MM.1S (cell line): ENCODE measurements around the gene BCL2.

ENCODE experiments used
- EZH2 ChIP-seq: fragments of 300-600 bp; sonication (generic); optimal IDR thresholded peaks from 2 replicates; pipeline ENCODE3; 2017; ENCODE audit warnings: low read depth, mild to moderate bottlenecking, antibody characterized with exemption, low read length, mixed read lengths
- EZH2phosphoT487 ChIP-seq: fragments of 300-600 bp; sonication (generic); IDR thresholded peaks from 2 replicates; pipeline ENCODE4 v1.6.1; 2018; ENCODE audit warnings: antibody characterized with exemption, low read length
- TF ChIP-seq, protein P1 (sequence below): fragments of 300-600 bp; sonication (generic); IDR thresholded peaks from 2 replicates; pipeline ENCODE4 v1.5.1; 2016; ENCODE audit warnings: antibody characterized with exemption, low read length, mixed read lengths

DNA sequence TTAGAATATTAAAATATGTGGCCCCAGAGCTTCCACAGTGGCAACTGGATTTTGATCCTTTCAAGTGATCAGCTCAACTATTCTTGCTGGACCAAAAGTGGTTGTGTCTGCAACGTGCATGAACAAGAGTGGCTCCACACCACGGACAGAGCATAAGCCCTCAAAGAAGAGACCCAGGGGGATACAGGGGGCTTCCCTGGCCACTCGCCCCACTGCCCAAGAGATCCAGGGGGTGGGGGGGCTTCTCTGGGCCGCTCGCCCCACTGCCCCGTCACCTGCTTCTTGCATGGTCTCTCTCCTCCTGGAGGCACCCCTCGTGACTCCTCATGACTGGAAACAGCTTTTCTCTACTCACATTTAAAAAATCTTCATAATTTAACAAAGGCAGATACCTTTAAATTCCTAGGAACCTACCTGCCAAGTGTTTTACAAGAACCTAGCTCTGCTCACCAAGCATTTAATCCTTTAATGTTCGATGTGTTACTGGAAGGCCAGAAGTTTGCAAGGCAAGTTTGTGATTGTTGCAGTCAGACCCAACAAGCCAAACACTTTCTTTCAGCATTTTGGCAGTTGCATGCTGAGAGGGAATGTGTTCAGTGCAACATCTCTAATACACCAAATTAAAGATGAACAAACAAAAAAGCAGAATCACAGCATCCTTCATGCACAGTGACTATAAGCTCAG, 174.3 kb downstream of the BCL2 start:
- TF ChIP-seq, protein P1, sequence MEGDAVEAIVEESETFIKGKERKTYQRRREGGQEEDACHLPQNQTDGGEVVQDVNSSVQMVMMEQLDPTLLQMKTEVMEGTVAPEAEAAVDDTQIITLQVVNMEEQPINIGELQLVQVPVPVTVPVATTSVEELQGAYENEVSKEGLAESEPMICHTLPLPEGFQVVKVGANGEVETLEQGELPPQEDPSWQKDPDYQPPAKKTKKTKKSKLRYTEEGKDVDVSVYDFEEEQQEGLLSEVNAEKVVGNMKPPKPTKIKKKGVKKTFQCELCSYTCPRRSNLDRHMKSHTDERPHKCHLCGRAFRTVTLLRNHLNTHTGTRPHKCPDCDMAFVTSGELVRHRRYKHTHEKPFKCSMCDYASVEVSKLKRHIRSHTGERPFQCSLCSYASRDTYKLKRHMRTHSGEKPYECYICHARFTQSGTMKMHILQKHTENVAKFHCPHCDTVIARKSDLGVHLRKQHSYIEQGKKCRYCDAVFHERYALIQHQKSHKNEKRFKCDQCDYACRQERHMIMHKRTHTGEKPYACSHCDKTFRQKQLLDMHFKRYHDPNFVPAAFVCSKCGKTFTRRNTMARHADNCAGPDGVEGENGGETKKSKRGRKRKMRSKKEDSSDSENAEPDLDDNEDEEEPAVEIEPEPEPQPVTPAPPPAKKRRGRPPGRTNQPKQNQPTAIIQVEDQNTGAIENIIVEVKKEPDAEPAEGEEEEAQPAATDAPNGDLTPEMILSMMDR = no peak
- TF ChIP-seq EZH2phosphoT487 (no peak), EZH2 (no peak)
